ENCODE data around the gene SLC16A9.

SLC16A9 gene

DNA sequence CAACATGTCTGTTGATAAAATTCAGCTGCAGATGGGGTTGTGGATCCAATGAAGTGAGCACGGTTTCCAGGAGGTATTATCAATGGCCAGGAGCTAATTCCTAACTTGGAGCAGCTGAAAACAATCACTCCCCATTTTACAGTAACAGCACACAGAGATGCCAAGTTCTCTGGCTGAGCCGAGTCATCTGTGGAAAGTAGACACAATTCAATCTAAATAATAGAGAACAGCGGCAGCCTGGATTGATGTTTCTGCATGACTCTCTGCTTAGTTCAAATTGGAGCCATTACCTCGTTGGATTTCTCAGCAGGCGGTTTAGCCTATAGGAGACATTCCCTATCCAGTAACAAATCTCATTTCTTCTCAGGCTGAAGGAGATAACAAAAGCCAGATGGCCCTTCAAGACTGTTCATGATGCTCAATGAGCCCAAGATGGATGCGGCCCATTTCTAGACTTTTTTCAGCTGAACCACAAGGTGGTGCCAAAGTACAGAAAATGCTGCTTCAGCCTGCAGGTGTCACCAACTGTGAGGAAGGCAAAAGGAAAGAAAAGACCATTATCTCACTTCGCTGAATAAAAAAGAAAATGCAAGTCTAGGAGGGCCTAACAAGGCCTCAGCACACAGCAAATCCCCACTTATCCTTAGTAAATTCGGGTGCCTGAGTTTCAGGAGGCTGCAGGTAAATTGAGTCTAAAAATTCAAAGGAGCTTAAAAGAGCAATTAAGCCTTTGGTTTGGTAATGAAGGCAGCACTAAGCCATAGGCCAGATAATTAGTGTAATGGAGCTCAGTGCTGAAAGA lies 83.7 kb downstream of the SLC16A9 start:
- DNase-seq (ENCODE audit: low read depth): peak; percentile 84
- TF ChIP-seq, protein P1, sequence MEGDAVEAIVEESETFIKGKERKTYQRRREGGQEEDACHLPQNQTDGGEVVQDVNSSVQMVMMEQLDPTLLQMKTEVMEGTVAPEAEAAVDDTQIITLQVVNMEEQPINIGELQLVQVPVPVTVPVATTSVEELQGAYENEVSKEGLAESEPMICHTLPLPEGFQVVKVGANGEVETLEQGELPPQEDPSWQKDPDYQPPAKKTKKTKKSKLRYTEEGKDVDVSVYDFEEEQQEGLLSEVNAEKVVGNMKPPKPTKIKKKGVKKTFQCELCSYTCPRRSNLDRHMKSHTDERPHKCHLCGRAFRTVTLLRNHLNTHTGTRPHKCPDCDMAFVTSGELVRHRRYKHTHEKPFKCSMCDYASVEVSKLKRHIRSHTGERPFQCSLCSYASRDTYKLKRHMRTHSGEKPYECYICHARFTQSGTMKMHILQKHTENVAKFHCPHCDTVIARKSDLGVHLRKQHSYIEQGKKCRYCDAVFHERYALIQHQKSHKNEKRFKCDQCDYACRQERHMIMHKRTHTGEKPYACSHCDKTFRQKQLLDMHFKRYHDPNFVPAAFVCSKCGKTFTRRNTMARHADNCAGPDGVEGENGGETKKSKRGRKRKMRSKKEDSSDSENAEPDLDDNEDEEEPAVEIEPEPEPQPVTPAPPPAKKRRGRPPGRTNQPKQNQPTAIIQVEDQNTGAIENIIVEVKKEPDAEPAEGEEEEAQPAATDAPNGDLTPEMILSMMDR (conservative IDR thresholded peaks at IDR 0.05; ENCODE audit: control insufficient read depth, insufficient read depth, low read depth, low read length): peak; percentile 75

DNA sequence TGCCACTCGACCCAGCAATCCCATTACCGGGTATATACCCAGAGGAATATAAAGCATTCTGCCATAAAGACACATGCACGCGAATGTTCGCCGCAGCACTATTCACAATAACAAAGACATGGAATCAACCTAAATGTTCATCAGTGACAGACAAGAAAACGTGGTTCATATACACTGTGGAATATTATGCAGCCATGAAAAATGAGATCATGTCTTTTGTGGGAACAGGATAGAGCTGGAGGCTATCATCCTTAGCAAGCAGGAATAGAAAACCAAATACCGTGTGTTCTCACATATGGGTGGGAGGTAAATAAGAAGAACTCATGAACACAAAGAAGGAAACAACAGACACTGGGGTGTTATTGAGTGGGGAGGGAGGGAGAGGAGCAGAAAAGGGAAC lies 84.7 kb downstream of the SLC16A9 start:
- no peak for DNase-seq (ENCODE audit: low read depth)
- TF ChIP-seq, protein P1 (conservative IDR thresholded peaks at IDR 0.05; ENCODE audit: control insufficient read depth, insufficient read depth, low read depth, low read length): no peak
- no peak overlapping the region for H3K4me3 ChIP-seq (ENCODE audit: control insufficient read depth, low read depth, low read length)

More for the DNA sequence above, 83.7 kb downstream of the SLC16A9 start:
- no peak overlapping the region for H3K4me3 ChIP-seq (ENCODE audit: control insufficient read depth, low read depth, low read length)

DNA sequence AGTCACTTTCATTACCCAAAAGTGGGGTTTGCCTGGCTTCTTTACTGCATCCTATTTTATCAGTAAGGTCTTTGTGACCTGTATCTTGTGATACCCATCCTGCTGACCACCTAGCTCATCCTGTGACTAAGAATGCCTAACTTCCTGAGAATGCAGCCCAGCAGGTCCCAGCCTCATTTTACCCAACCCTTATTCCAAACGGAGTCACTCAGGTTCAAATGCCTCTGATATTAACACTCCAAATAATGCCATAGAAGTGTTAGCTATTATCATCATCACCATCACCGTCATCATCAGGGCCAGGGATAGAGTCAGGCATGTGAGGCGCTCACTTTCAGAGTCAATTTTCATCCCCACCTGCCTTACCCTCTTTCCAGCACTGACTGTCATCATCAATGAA lies 85.5 kb downstream of the SLC16A9 start:
- DNase-seq (ENCODE audit: low read depth): no peak
- TF ChIP-seq, protein P1 (conservative IDR thresholded peaks at IDR 0.05; ENCODE audit: control insufficient read depth, insufficient read depth, low read depth, low read length): no peak
- no peak overlapping the region for H3K4me3 ChIP-seq (ENCODE audit: control insufficient read depth, low read depth, low read length)

DNA sequence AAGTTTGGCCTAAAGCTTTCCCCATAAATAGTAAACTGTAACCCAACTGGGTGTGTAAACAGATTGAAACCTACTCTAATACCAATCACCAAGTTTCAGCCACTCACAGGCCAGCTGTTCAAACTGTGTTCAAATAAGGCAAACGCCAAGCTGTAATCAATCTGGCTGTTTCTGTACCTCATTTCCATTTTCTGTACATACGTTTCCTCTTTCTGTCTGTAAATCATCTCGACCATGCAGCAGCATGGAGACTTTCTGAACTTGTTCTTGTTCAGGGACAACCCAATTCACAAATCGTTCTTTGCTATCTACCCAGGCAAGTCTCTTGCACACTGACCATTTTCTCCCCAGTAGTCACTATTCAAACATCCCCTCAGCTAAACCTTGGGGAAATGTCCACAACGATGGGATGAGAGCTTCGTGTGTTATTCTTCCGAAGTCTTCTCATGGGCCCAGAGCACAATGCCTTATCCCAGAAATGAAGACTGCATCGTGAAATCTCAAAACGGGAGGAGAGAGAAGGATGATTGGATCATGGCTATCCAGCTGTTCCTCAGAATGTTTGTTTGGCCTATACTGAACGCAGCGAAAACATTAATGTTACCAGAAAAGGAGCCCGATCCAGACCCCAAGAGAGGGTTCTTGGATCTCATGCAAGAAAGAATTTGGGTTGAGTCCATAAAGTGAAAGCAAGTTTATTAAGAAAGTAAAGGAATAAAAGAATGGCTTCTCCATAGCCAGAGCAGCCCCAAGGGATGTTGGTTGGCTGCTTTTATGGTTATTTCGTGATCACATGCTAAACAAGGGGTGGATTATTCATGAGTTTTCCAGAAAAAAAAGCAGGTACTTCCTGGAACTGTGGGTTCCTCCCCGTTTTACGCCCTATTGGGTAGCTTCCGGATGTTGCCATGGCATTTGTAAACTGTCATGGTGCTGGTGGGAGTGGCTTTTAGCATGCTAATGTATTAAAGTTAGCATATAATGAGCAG lies 86.2 kb downstream of the SLC16A9 start:
- TF ChIP-seq, protein P1 (conservative IDR thresholded peaks at IDR 0.05; ENCODE audit: control insufficient read depth, insufficient read depth, low read depth, low read length): no peak
- peak; percentile 41 for DNase-seq (ENCODE audit: low read depth)
- H3K4me3 ChIP-seq (ENCODE audit: control insufficient read depth, low read depth, low read length): no peak overlapping the region

DNA sequence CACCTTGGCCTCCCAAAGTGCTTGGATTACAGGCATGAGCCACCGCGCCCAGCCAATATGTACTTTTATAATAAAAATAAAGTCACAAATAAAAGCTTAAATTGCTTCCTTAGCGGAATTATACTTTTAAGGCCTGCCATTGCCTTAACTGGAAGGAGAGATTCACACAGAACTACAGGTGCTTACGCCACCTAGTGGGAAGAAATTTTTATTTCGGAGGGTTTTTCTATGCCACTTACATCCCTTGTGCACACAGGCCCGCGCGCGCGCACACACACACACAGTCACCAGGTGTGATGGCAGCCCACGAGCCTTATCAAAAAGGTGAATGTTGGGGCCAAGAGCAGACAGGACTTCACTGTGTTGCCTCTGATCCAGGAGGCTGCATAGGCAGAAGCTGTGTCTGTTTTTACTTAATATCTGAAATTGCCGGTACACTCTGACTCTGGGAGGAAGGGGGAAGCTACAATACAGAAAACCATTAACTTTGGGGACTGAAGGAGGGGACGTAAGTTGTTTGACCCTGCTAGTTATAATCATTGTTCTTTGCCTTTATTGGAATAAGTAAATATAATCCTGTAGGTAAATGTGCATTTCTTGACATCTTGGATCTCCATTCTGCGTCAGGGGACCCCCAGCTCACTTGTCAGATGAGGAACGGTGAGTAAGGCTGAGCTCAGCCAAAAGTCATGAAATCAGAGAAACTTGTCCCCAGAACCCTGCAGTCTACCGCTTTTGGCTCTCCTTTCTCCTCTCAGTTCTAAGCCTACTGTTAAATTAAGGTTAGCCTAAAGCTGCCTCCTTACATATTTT lies 87.1 kb downstream of the SLC16A9 start:
- no peak overlapping the region for H3K4me3 ChIP-seq (ENCODE audit: control insufficient read depth, low read depth, low read length)
- DNase-seq (ENCODE audit: low read depth): peak; percentile 66
- TF ChIP-seq, protein P1 (conservative IDR thresholded peaks at IDR 0.05; ENCODE audit: control insufficient read depth, insufficient read depth, low read depth, low read length): peak; percentile 55

DNA sequence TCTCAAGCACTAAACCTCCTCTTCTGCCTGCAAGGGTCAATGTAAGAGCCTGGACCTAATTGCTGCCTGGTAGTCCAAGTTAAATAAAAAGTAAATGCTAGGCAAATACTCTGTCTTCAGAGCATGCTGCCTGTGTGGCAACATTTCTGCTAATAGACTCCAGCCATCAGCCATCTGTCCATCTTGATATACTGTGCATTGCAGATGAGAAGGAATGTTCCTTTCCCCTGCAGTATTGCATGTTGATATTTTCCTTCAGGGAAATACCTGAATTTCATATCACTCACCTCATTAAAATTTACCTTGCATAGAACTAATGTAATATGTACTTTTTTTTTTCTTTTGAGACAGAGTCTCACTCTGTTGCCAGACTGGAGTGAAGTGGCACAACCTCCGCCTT lies 87.9 kb downstream of the SLC16A9 start:
- no peak overlapping the region for H3K4me3 ChIP-seq (ENCODE audit: control insufficient read depth, low read depth, low read length)
- TF ChIP-seq, protein P1 (conservative IDR thresholded peaks at IDR 0.05; ENCODE audit: control insufficient read depth, insufficient read depth, low read depth, low read length): no peak
- DNase-seq (ENCODE audit: low read depth): no peak

Data from fibroblast of mammary gland (primary cell).